Stimulated activated CD4-positive, alpha-beta T cell treated with anti-CD3 and anti-CD28 coated beads, Interleukin-2, amount 100 ng/mL, for 48 hours (primary cell): ENCODE measurements around the gene TERT.

Experiments used
- DNase-seq, 2 donors: peaks; one replicate each; pipeline ENCODE4 v3.0.0-alpha.2; 2020

TERT gene

DNA sequence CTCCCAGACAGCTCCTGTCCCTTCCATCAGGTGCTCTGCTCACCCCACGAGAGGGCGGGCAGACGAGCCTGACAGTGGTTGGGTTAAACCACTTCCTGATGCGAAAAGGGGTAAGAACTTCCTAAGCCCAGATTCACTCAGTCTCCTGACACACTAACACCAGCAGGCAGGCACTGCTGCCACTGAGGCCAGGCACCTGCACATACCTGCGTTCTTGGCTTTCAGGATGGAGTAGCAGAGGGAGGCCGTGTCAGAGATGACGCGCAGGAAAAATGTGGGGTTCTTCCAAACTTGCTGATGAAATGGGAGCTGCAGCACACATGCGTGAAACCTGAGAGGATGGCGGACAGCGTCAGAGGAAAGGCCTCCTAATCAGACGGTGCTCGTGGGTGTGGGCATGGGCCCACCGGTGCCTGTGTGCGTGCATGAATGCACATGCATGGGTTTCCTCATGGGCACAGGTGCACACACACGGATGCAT, 39.7 kb downstream of the TERT start:
- peak in 1 of 2 donors; percentile 16 for DNase-seq

DNA sequence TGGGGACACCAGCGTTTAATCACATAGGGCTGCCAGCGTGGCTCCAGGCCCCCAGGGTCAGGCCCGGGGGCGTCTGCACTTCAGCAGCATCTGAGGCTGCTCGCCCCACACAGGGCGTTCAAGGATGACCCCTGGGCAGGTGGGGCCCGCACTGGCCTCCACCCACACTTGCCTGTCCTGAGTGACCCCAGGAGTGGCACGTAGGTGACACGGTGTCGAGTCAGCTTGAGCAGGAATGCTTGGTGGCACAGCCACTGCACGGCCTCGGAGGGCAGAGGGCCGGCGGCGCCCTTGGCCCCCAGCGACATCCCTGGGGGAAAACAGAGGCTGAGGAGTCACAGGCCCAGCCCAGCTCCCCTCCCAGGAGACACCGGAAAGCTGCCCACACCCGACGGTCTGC, 40.7 kb downstream of the TERT start:
- no peak for DNase-seq

- no peak for DNase-seq
Observed at GRCh38 chr5:1253456-1254105, 41.3 kb downstream of the TERT start.

GRCh38 chr5:1252681-1253080, 42.2 kb downstream of the TERT start:
- DNase-seq = no peak

GRCh38 chr5:1251678-1252580, 42.9 kb downstream of the TERT start:
- no peak for DNase-seq

- no peak for DNase-seq
Observed at GRCh38 chr5:1249366-1250280, 45.2 kb downstream of the TERT start.

DNA sequence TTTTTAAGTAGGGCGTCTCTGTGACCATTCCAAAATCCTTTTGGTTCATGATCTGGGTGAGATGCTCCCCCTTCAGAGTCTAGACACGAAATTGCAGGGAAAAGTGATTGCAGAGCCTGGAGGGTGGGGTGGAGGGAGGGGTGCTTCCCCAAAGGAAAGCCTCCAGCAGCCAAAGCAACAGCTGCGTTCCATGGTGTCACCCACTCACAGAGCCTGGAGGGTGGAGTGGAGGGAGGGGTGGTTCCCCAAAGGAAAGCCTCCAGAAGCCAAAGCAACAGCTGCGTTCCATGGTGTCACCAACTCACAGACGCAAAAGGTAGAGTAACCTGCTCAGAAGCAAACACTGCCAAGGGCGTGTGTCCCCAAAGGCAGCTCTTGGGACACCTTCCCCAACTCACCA, 47.1 kb downstream of the TERT start:
- DNase-seq = no peak

GRCh38 chr5:1246711-1247431, 48.0 kb downstream of the TERT start:
- peak; percentile 19 to 26 for DNase-seq

DNA sequence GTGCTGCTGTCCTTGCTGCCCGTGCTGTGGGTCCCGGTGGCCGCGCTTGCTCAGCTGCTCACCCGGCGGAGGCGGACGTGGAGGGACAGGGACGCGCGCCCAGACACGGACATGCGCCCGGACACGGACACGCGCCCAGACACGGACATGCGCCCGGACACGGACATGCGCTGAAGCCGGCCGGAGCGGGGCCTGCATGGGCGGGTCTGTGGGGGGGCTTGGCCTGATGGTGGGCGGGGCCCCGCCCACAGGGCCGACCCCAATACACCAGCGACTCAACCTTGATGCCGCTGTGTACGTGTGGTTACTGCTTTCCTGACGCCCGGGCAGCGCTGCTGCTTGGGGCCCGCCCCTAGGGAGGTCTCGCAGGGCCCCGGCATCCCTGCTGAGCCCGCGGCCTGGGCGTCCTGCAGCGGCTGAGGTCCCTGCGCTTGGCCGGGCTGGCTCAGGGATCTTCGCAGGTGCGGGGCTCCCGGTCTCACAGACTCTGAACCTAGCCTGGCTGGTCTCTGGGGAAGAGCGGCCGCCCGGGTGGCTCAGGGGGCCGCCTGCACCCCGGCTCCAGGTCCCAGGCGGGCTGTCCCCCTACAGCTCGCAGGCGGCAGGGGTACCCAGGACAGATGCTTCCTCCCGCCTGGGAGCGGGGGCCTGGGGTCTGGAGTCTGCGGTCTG, 48.8 kb downstream of the TERT start:
- no peak for DNase-seq

GRCh38 chr5:1244976-1245375, 49.9 kb downstream of the TERT start:
- DNase-seq = no peak

- DNase-seq = no peak
Observed at GRCh38 chr5:1244255-1244654, 50.6 kb downstream of the TERT start.

DNA sequence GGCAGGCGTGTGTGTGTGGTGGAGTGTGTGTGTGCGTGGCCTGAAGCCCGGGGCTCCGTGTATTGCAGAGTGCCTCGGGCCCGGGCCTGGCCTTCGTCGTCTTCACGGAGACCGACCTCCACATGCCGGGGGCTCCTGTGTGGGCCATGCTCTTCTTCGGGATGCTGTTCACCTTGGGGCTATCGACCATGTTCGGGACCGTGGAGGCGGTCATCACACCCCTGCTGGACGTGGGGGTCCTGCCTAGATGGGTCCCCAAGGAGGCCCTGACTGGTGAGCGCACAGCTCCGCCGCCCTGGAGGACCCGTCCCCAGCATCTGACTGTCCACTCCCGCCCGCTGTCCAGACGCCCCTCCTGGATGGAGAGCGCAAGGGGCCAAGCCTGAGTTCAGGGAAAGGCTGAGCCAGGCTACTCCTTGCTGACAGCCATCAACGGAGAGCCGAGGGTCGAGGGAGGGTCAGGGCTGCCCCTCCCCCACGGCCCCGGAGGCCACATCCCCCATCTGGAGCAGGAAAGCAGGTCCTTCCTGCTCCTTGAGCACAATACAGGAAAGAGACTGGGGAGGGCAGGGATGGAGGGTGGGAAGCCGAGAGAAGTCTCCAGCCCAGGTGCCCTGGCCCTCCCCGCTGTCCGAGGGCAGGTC, 51.3 kb downstream of the TERT start:
- no peak for DNase-seq

DNA sequence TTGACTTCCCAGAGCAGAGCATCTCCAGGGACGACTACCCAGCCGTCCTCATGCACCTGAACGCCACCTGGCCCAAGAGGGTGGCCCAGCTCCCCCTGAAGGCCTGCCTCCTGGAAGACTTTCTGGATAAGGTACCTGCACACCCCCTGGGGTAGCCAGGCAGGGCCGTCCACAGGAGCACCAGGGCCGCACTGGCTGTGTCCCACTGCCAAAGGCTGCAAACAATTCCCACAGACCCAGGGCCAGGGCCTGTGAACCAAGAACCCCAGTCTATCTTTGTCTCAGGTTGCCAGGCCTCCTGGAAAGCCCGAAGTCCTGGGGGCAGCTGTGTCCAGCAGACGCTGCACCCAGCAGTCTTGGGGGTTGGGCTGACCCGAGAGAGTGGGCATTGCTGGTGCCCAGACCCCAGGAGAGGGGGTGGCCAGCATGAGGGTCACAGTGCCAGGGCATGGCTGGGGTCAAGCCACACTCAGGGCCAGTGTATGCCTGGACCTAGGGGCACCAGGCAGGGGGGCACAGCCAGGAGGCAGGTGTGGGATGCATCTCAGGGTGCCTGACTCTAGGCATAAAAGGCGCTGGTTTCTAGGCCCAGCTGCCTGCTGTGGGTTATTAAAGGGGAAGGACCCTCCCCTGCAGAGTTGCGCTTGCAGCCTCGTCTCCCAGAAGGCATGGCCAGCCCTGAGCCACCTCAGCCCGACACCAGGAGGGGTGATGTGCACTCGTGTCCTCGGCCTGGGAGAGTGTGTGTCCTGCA, 52.0 kb downstream of the TERT start:
- DNase-seq = no peak

DNA sequence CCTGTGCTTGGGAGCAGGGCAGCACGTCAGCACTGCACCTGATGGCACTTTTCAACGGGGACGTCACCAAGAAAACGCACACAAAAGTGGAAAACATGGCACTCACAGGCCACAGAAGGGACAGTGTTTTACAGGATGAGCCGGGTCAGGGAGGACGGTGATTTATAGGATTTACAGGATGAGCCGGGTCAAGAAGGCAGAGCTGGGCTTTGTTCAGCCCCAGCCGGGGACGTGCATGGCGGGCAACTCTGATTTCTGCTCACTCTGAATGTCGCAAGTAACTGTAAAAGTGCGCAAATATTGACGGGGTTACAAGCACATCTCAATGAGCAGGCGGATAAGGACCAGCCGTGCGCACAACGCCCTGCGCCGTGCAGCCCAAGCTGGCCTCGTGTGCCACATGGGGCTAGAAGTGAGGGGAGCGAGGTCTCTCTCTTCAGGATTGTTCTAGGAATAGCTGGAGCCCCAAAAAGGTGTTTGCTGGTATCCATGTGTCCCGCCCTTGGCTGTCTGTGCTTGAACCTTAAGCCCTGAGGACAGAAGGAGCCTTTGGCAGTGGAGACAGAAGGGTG, 53.3 kb downstream of the TERT start:
- no peak for DNase-seq

- no peak for DNase-seq
Observed at GRCh38 chr5:1240496-1241260, 54.2 kb downstream of the TERT start.

DNA sequence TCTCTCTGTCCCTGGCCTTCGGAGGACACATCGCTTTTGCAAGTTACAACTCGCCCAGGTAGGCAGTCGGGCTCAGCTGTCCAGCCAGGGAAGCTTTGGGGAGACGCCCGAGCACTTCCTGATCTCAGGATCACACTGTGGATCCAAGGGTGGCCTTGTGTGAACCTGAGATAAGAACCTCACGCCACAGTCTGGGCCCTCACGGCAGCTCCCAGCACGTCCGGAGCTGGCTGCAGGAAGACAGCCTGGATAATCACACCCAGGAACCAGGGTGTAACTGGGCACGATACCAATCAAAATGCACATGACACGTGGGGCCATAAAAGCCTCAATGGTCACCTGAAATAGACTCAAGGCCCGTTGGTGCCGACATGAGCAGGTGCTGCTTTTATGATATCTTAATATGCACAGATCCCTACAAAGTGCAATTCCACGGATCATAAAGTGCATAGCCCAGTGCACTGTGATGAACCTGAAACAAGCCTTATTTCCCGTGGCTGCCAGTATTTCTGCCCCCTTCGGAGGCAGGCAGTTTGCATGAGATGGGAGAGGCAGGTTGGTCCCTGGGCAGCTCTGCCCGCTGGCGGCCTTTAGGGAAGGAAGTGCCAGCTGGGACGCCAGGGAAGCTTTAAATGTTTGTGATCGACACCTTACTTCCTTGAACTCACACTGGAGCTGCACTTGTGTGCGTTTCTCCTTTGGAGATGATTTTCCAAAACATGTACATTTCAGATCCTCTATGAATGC, 55.2 kb downstream of the TERT start:
- no peak for DNase-seq

DNA sequence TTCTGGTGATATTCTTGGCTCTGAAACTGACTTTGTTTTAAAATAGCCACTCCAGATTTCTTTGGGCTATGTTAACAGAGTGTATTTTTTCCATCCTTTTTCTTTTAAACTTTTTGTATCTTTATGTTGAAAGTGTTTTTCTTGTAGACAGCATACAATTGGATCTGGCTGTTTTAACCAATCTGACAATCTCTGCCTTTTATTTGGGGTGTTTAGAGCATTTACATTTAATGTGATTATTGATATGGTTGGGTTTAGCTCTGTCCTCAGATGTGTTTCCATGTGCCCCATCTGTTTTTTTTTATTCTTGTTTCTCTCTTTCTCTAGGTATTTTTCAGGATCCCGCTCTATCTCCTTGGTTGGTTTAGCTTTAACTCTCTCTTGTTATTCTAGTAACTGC, 59.0 kb downstream of the TERT start:
- DNase-seq = no peak

- DNase-seq = no peak
Observed at GRCh38 chr5:1235379-1235778, 59.5 kb downstream of the TERT start.

DNA sequence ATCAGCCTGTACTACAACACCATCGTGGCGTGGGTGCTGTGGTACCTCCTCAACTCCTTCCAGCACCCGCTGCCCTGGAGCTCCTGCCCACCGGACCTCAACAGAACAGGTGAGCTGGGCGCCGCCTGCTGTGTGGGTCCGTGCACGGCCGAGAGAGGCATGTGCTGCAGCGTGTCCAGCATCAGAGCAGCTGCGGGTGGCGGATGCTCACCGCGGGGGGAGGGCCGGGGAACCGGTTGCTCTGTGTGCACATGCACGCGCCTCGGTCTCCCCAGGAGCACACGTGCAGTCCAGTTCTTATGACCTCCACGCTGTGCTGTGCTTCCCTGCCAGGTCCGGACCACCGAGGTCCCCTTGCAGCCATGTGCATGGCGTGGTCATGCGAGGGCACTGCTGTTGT, 62.1 kb downstream of the TERT start:
- no peak for DNase-seq
